H1 (cell line): ENCODE data around the gene BRCA1. TPM values are rescaled to one million over a fixed set of nuclear protein-coding genes. Genes with fewer than 3 reads are reported as not detected.

Source experiments
- CTCF ChIA-PET: fragments of 300-600 bp; sonication (Branson Sonifier 250); formaldehyde crosslinking; loops from one replicate; lab custom pipeline; 2021; ENCODE audit not compliant: partially characterized antibody; lab: Charles Lee
- POLR2A ChIA-PET: fragments of 300-600 bp; sonication (Branson Sonifier 250); formaldehyde crosslinking; loops from one replicate; lab custom pipeline; 2021; ENCODE audit warnings: inconsistent platforms; ENCODE audit not compliant: partially characterized antibody; lab: Charles Lee
- DNase-seq, 2 experiments: peaks; one replicate each; pipeline versions ENCODE4 v3.0.0 to v3.0.0-alpha.2; 2010 to 2022; ENCODE audit warnings: low spot score in 2 of 2, low read depth in 1 of 2, mixed read lengths in 1 of 2
- FAIRE-seq: peaks from 2 replicates; lab custom pipeline; 2011; peaks lifted over from hg19 to GRCh38; lab: Jason Lieb, UNC
- H2AFZ ChIP-seq: 2 replicates; pipeline ENCODE4 v1.8.1; 2012; ENCODE audit warnings: low read length, inconsistent platforms
- H2AK5ac ChIP-seq: 2 replicates; pipeline ENCODE4 v1.6.1; 2013; ENCODE audit warnings: low read depth, low read length
- H2BK120ac ChIP-seq: replicated peaks from 2 replicates; pipeline ENCODE3; 2013; ENCODE audit warnings: low read depth, low read length, inconsistent platforms
- H2BK12ac ChIP-seq: 2 replicates; pipeline ENCODE4 v1.6.1; 2013; ENCODE audit warnings: low read depth, low read length
- H2BK15ac ChIP-seq: 2 replicates; pipeline ENCODE4 v1.6.1; 2013; ENCODE audit warnings: low read length
- H2BK20ac ChIP-seq: 2 replicates; pipeline ENCODE4 v1.6.1; 2013; ENCODE audit warnings: low read length
- H2BK5ac ChIP-seq: 2 replicates; pipeline ENCODE4 v1.6.1; 2013; ENCODE audit warnings: low read depth, low read length
- H3K14ac ChIP-seq: 2 replicates; pipeline ENCODE4 v1.6.1; 2013; ENCODE audit warnings: inconsistent platforms; ENCODE audit not compliant: insufficient read length
- H3K18ac ChIP-seq: 2 replicates; pipeline ENCODE4 v1.6.1; 2013; ENCODE audit warnings: low read length; ENCODE audit errors: extremely low read depth
- H3K23ac ChIP-seq: 2 replicates; pipeline ENCODE4 v1.6.1; 2013; ENCODE audit warnings: inconsistent platforms; ENCODE audit not compliant: insufficient read length
- H3K23me2 ChIP-seq: 2 replicates; pipeline ENCODE4 v1.6.1; 2013; ENCODE audit warnings: low read depth, low read length
- H3K27ac ChIP-seq: 2 replicates; pipeline ENCODE4 v1.6.1; 2011; ENCODE audit warnings: low read depth, low read length, inconsistent platforms
- H3K27me3 ChIP-seq, 4 experiments: replicated peaks in 1 of 4; 1 replicate in 1 of 4; 2 replicates in 3 of 4; pipeline versions ENCODE4 v1.6.1 to v1.8.1; 2011 to 2013; ENCODE audit warnings: low read length in 3 of 4, mild to moderate bottlenecking in 3 of 4, inconsistent platforms in 2 of 4, mixed read lengths in 2 of 4, moderate library complexity in 1 of 4; ENCODE audit not compliant: control insufficient read depth in 3 of 4, insufficient read depth in 3 of 4; ENCODE audit errors: extremely low read depth in 1 of 4
- H3K36me3 ChIP-seq, 4 experiments: 2 replicates each; pipeline versions ENCODE4 v1.6.1 to v1.8.1; 2011 to 2013; ENCODE audit warnings: mild to moderate bottlenecking in 4 of 4, low read length in 3 of 4, moderate library complexity in 2 of 4, control low read depth in 1 of 4, inconsistent platforms in 1 of 4; ENCODE audit not compliant: insufficient read depth in 4 of 4, control insufficient read depth in 2 of 4
- H3K4ac ChIP-seq: replicated peaks from 2 replicates; pipeline ENCODE3; 2013; ENCODE audit warnings: low read length, low read depth, mixed read lengths, inconsistent platforms; ENCODE audit not compliant: insufficient read length
- H3K4me1 ChIP-seq, 4 experiments: replicated peaks in 1 of 4; 1 replicate in 1 of 4; 2 replicates in 3 of 4; pipeline versions ENCODE4 v1.6.1 to v1.8.1; 2011 to 2013; ENCODE audit warnings: low read length in 3 of 4, inconsistent platforms in 2 of 4, mixed read lengths in 1 of 4; ENCODE audit not compliant: insufficient read depth in 4 of 4, control insufficient read depth in 3 of 4
- H3K4me2 ChIP-seq, 2 experiments: 2 replicates each; pipeline versions ENCODE4 v1.6.1 to v1.8.1; 2011 to 2013; ENCODE audit warnings: low read depth in 2 of 2, low read length in 2 of 2, control low read depth in 1 of 2, inconsistent platforms in 1 of 2, mild to moderate bottlenecking in 1 of 2; ENCODE audit not compliant: insufficient read depth in 1 of 2
- H3K4me3 ChIP-seq, 4 experiments: fragments of 200-600, 300-600 bp in 1 of 4; sonication (generic), shearing (Covaris generic), sonication (Bioruptor Twin) in 1 of 4; 2 replicates each; pipeline versions ENCODE4 v1.5.1 to v1.8.1; 2011 to 2016; ENCODE audit warnings: low read length in 4 of 4, low read depth in 3 of 4, control low read depth in 2 of 4, inconsistent platforms in 2 of 4, mild to moderate bottlenecking in 2 of 4, mixed read lengths in 1 of 4, moderate library complexity in 1 of 4; ENCODE audit not compliant: insufficient read depth in 2 of 4; ENCODE audit errors: extremely low read depth in 1 of 4
- H3K56ac ChIP-seq: replicated peaks from 2 replicates; pipeline ENCODE3; 2013; ENCODE audit warnings: low read depth, mild to moderate bottlenecking, mixed read lengths, low read length, inconsistent platforms; ENCODE audit not compliant: insufficient read length
- H3K79me1 ChIP-seq: 2 replicates; pipeline ENCODE4 v1.6.1; 2013; ENCODE audit warnings: low read depth, low read length, control low read depth
- H3K79me2 ChIP-seq, 2 experiments: 2 replicates each; pipeline versions ENCODE4 v1.6.1 to v1.8.1; 2012 to 2013; ENCODE audit warnings: low read length in 2 of 2, mild to moderate bottlenecking in 2 of 2, inconsistent platforms in 1 of 2; ENCODE audit not compliant: insufficient read depth in 2 of 2, control insufficient read depth in 1 of 2
- H3K9ac ChIP-seq, 4 experiments: replicated peaks in 1 of 4; 1 replicate in 1 of 4; 2 replicates in 3 of 4; pipeline versions ENCODE4 v1.6.1 to v1.8.1; 2011 to 2013; ENCODE audit warnings: low read depth in 3 of 4, low read length in 3 of 4, control low read depth in 2 of 4, mild to moderate bottlenecking in 2 of 4, moderate library complexity in 2 of 4, inconsistent platforms in 1 of 4; ENCODE audit errors: extremely low read depth in 1 of 4
- H3K9me3 ChIP-seq, 2 experiments: 2 replicates each; pipeline versions ENCODE4 v1.6.1 to v1.8.1; 2012 to 2013; ENCODE audit warnings: mild to moderate bottlenecking in 2 of 2, moderate library complexity in 2 of 2, control low read depth in 1 of 2, inconsistent platforms in 1 of 2, low read depth in 1 of 2, low read length in 1 of 2, mixed read lengths in 1 of 2; ENCODE audit not compliant: insufficient read depth in 2 of 2
- H4K20me1 ChIP-seq, 2 experiments: replicated peaks in 1 of 2; 2 replicates each; pipeline versions ENCODE3 to v1.8.1; 2011 to 2013; ENCODE audit warnings: inconsistent platforms in 2 of 2, low read length in 2 of 2, mild to moderate bottlenecking in 1 of 2; ENCODE audit not compliant: insufficient read depth in 2 of 2, control insufficient read depth in 1 of 2
- H4K5ac ChIP-seq: 2 replicates; pipeline ENCODE4 v1.6.1; 2013; ENCODE audit warnings: low read length, low read depth, mixed read lengths, inconsistent platforms; ENCODE audit not compliant: insufficient read length
- H4K8ac ChIP-seq: 2 replicates; pipeline ENCODE4 v1.8.0; 2013; ENCODE audit warnings: mild to moderate bottlenecking, moderate library complexity, low read length, inconsistent platforms; ENCODE audit not compliant: insufficient read depth; ENCODE audit errors: extremely low read depth
- H4K91ac ChIP-seq: replicated peaks from 2 replicates; pipeline ENCODE3; 2013; ENCODE audit warnings: low read length, mixed read lengths, inconsistent platforms; ENCODE audit not compliant: insufficient read length
- BRCA1 ChIP-seq: IDR thresholded peaks from 2 replicates; pipeline ENCODE4 v1.6.1; 2012; ENCODE audit warnings: low read depth, low read length, improper control_type of control experiment
- EP300 ChIP-seq, 2 experiments: IDR thresholded peaks; 1 replicate in 1 of 2; 2 replicates in 1 of 2; pipeline ENCODE4 v1.6.1; 2011 to 2012; ENCODE audit warnings: low read depth in 2 of 2, low read length in 2 of 2, mild to moderate bottlenecking in 2 of 2, borderline replicate concordance in 1 of 2, inconsistent platforms in 1 of 2, moderate library complexity in 1 of 2
- HDAC2 ChIP-seq, 2 experiments: fragments of 300-600 bp in 1 of 2; sonication (generic) in 1 of 2; IDR thresholded peaks; 2 replicates each; pipeline ENCODE4 v1.6.1; 2011 to 2012; ENCODE audit warnings: low read depth in 2 of 2, low read length in 2 of 2, mild to moderate bottlenecking in 2 of 2, moderate library complexity in 2 of 2, borderline replicate concordance in 1 of 2, inconsistent platforms in 1 of 2
- MAFK ChIP-seq: IDR thresholded peaks from 2 replicates; pipeline ENCODE4 v1.6.1; 2012; ENCODE audit warnings: low read depth, mild to moderate bottlenecking, improper control_type of control experiment, low read length
- POLR2A ChIP-seq, 2 experiments: IDR thresholded peaks; 1 replicate in 1 of 2; 2 replicates in 1 of 2; pipeline ENCODE4 v1.6.1; 2011; ENCODE audit warnings: low read depth in 2 of 2, low read length in 2 of 2, mild to moderate bottlenecking in 2 of 2; ENCODE audit errors: control extremely low read depth in 1 of 2
- POLR2AphosphoS5 ChIP-seq: IDR thresholded peaks from 2 replicates; pipeline ENCODE4 v1.6.1; 2011; ENCODE audit warnings: low read depth, low read length
- RBBP5 ChIP-seq: IDR thresholded peaks from 2 replicates; pipeline ENCODE4 v1.7.1; 2012; ENCODE audit warnings: low read depth, mild to moderate bottlenecking, inconsistent platforms, low read length, moderate library complexity, borderline replicate concordance
- SAP30 ChIP-seq: fragments of 300-600 bp; sonication (generic); IDR thresholded peaks from 2 replicates; pipeline ENCODE4 v1.7.1; 2012; ENCODE audit warnings: low read length, moderate library complexity, mild to moderate bottlenecking, inconsistent platforms; ENCODE audit not compliant: insufficient read depth, insufficient replicate concordance
- SUZ12 ChIP-seq: fragments of 200-600 bp; sonication (generic); IDR thresholded peaks from 2 replicates; pipeline ENCODE4 v1.6.1; 2012; ENCODE audit warnings: mild to moderate bottlenecking, inconsistent platforms, low read length, moderate library complexity, mixed read lengths
- TAF1 ChIP-seq: IDR thresholded peaks from 2 replicates; pipeline ENCODE4 v1.6.1; 2011; ENCODE audit warnings: mild to moderate bottlenecking, low read depth, low read length
- YY1 ChIP-seq: IDR thresholded peaks from 2 replicates; pipeline ENCODE4 v1.6.1; 2011; ENCODE audit warnings: low read depth, mild to moderate bottlenecking, low read length
- WGBS, 2 experiments: shearing (Covaris generic) in 1 of 2; methylation state at CpG; one replicate each; pipeline versions ENCODE4 v1.1.6 to v1.1.7; 2013 to 2015; ENCODE audit warnings: low lambda C conversion rate in 2 of 2, mixed read lengths in 2 of 2, inconsistent platforms in 1 of 2, low coverage in 1 of 2, missing lambda C conversion rate in 1 of 2; ENCODE audit not compliant: insufficient replicate concordance in 2 of 2, insufficient coverage in 1 of 2, insufficient read length in 1 of 2; ENCODE audit errors: extremely low coverage in 1 of 2, missing lambda C conversion rate in 1 of 2; 5-methylcytosine and 5-hydroxymethylcytosine counted together
- polyA plus RNA-seq, 7 experiments: library from polyadenylated mRNA; depleted of rRNA in 3 of 7; stranded (reverse) in 5 of 7; unstranded in 2 of 7; fragments of >200 nt in 5 of 7; fragments of 200-250 nt in 2 of 7; gene quantifications; 1 replicate in 5 of 7; 2 replicates in 1 of 7; 4 replicates in 1 of 7; pipeline versions ENCODE4 v1.2.1 to v1.2.3, GENCODE V29; 2011 to 2013; ENCODE audit warnings: missing spikeins in 2 of 7, mixed read lengths in 2 of 7
- total RNA-seq: library from RNA; stranded (reverse); fragmentation: NEBNext Ultra II Directional; extraction: Animal tissue kit (Norgen Biotek cat#: 25700); gene quantifications from 2 replicates; pipeline ENCODE4 v1.2.1, GENCODE V29; 2021

BRCA1 gene
- total and polyA plus RNA-seq, 2 of the 8 experiments (the other 6 are each of a cell fraction or from before 2014, with no cell fraction given), result 30.7 to 39.2 TPM

DNA sequence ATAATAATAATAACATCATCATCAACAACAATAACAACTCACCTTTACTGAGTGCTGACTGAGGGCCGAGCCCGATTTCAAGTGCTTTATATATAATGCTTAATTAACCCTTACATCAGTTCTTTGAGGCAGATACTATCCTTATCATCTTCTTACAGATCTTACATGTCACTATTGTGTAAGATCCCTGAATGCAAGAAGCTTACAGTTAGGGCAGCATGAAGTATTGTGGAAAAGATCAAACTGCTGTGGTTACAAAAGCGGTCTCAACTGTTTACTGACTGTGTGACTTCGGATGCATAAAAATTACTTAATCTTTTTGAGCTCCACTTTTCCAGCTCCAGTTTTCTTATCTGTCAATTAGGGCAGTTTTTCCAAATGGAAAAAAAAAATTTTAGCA is 106.2 kb downstream of the BRCA1 start:
- peaks cover 8% of the 10 kb centered on the region; the same call in 1 of the 2 replicates for H3K23me2 ChIP-seq
- no peaks in the 10 kb centered on the region for H3K27me3 ChIP-seq
- H2BK12ac ChIP-seq, result no peak overlapping the region
- no peak overlapping the region for H2BK15ac ChIP-seq
- peaks cover 10% of the 10 kb centered on the region in 2 experiments for H4K20me1 ChIP-seq
- H3K9ac ChIP-seq, result no peak overlapping the region
- no peak overlapping the region for H2AFZ ChIP-seq
- CTCF ChIA-PET, result interaction anchor here (1.0 to 1.5 kb wide), 3 partner anchors 13 to 106 kb away, joined by 3 to 4 read pairs (median 3); partner anchors contain the start of genes BRCA1 and RPL27
- H3K27ac ChIP-seq, result no peak overlapping the region
- H2AK5ac ChIP-seq, result no peak overlapping the region
- peaks cover 0 to 35% of the 10 kb centered on the region in 2 experiments; a peak in 3 of 4 replicates for H3K79me2 ChIP-seq
- H3K4me3 ChIP-seq, result no peak overlapping the region
- H3K4me1 ChIP-seq, result peaks cover 6 to 18% (median 12%) of the 10 kb centered on the region in 4 experiments
- TF ChIP-seq HDAC2 (IDR thresholded peaks at IDR 0.05; ENCODE audit: borderline replicate concordance in 1 of 2, low read depth in 2 of 2, low read length in 2 of 2) (no peak), MAFK (no peak), POLR2A (IDR thresholded peaks at IDR 0.05; ENCODE audit: control extremely low read depth in 1 of 2, low read depth in 2 of 2, low read length in 2 of 2) (no peak), SUZ12 (no peak), SAP30 (no peak), TAF1 (no peak), RBBP5 (no peak), POLR2AphosphoS5 (no peak), YY1 (no peak), BRCA1 (no peak), EP300 (IDR thresholded peaks at IDR 0.05; ENCODE audit: borderline replicate concordance in 1 of 2, low read depth in 2 of 2, low read length in 2 of 2) (no peak)
- H4K91ac ChIP-seq, result no peak overlapping the region
- peaks cover 17% of the 10 kb centered on the region for H3K79me1 ChIP-seq
- no peak overlapping the region for H2BK5ac ChIP-seq
- no peak overlapping the region; a peak in 1 of 4 replicates for H3K4me2 ChIP-seq
- 91% methylated on average over 4 of the region's 4 CpGs; no CpG with 5 or more reads in 1 of the 2 experiments for WGBS, 2 experiments
- FAIRE-seq, result no peak
- no peak overlapping the region for H4K5ac ChIP-seq
- DNase-seq, result no peak
- no peak overlapping the region for H3K14ac ChIP-seq
- no peak overlapping the region for H3K23ac ChIP-seq
- H2BK120ac ChIP-seq, result no peak overlapping the region
- H2BK20ac ChIP-seq, result no peak overlapping the region
- no peaks in the 10 kb centered on the region for H3K9me3 ChIP-seq
- H3K56ac ChIP-seq, result no peak overlapping the region
- H3K4ac ChIP-seq, result no peak overlapping the region
- H4K8ac ChIP-seq, result no peak overlapping the region
- H3K18ac ChIP-seq, result no peak overlapping the region
- POLR2A ChIA-PET, result interaction anchor here (0.6 to 10.8 kb wide), 8 partner anchors 8 to 1341 kb away, joined by 3 to 123 read pairs (median 5); partner anchors contain the start of genes IFI35, PTGES3L, RPL27 and RUNDC1
- H3K36me3 ChIP-seq, result peaks cover 6 to 39% (median 12%) of the 10 kb centered on the region in 4 experiments; a peak in 7 of 8 replicates
